ENCODE results near the gene SFT2D3. TPM values are rescaled to one million over a fixed set of nuclear protein-coding genes. Genes with fewer than 3 reads are reported as not detected.
A peak's percentile ranks its signal among the peaks of the same experiment; 100 is the strongest.

The SFT2D3 gene
- total RNA-seq, 8 experiments from 2014 or later, result 0.36 to 2.0 (median 1.0) TPM; not detected in 4

DNA sequence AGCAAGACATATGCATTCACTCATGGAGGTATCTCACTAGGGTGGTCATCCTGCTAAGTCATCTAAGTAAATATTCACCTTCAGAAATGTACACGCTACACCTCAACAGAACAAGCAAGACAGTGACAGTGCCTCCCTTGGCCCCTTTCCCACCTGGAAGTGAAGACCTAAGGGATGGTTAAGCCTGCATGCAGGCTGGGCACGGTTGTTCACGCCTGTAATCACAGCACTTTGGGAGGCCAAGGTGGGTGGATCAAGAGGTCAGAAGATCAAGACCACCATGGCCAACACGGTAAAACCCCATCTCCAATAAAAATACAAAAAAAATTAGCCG, 30.4 kb upstream of the SFT2D3 start:
- no peak overlapping the region for H3K4me3 ChIP-seq
- 71 to 100% (median 87%) methylated on average over 1 to 5 of the region's 5 CpGs; no CpG with 5 or more reads in 4 of the 10 experiments for WGBS, 10 experiments
- H3K4me1 ChIP-seq (replicated peaks in 1 of 2), result peaks cover under 1 to 6% of the 10 kb centered on the region in 2 donors
- no peak overlapping the region for H3K27ac ChIP-seq
- in situ Hi-C loops (cut with MboI; ENCODE audit: low pct_unique_long_range_greater_than_20kb in 2 of 9, low sequenced_read_pairs in 9 of 9, unreplicated experiment in 9 of 9), result no loop called here
- ATAC-seq (replicated peaks in 6 of 8), result no peak

DNA sequence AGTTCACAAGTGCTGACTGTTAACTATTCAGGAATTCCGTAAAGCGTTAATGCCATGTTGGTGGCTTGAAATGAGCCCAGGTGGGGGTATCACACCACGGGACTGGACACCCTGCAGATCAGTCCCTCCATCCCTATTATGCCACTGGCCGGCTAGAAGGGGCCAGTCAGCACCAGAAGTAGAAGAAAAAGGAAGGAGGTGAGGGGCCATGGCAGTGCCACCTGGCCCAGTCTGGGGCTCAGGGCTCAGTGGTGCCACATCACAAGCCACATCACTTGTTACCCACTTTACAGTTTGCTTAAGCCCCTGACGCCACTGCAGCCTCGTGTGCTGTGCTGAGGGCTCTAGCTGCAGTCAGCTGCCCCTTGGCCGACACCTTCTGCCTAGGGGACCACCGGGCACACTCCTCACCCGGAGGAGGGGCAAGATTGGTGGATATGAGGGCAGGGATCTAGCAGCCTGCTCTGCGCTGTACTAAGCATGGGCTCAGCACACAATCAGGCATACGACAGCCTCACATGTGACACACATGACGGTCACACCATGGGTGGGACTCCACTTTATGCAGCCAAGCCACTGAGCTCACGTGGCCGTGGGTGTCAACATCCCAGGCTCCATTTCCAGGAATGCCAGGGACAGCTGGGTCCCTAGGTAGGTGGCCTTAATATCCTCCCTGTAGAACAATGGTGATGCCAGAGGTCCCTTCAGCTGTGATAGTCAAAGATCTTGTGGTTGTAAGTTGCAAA, 29.6 kb upstream of the SFT2D3 start:
- 33 to 100% (median 70%) methylated on average over 1 to 3 of the region's 14 CpGs; no CpG with 5 or more reads in 4 of the 10 experiments for WGBS, 10 experiments
- in situ Hi-C loops (cut with MboI; ENCODE audit: low pct_unique_long_range_greater_than_20kb in 2 of 9, low sequenced_read_pairs in 9 of 9, unreplicated experiment in 9 of 9), result no loop called here
- peak in 1 of 8 experiments; percentile 2 for ATAC-seq (replicated peaks in 6 of 8)
- H3K4me3 ChIP-seq, result no peak overlapping the region
- no peak overlapping the region for H3K27ac ChIP-seq
- H3K4me1 ChIP-seq (replicated peaks in 1 of 2), result peaks cover 4 to 9% of the 10 kb centered on the region in 2 donors

DNA sequence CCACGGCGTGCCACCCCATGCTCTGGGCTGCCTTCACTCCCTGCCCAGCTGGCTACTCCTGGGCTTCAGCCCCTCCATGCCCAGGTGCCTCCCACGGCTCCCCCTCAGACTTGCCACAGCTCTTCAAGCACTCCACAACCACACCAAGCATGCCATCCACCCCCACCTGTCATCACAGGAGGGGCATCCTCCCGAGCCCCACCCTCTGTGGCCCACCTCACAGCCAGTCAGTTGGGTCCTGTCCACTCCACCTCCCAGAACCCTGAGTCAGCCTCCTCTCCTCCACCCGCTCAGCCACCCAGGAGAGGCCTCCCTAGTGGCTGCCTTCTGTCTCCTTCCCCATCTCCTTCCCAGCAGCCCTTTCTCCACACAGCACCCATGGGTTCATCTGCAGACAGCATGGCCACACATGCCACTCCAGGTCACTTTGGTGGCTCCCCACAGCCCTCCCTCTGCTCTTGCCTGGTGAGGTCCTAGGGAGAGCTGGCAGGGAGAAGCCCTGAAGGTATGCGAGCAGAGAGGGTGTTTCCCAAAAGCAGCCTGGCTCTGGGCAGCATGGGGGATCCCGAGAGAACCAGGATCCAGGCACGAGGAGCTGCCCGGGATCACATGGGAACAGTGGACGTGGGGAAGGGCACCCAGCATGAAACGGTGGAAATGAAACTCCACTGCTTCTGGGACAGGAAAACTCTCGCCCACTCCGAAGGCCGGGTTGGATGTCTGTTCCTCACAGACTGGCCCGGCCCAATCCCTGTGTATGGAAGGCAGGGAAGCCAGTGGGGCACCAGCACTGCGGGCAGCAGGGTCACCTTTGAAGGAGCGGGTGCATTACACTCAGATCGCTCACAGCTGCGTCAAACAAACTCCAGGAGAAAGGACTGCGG, 28.7 kb upstream of the SFT2D3 start:
- 20 to 100% (median 71%) methylated on average over 1 to 5 of the region's 20 CpGs; no CpG with 5 or more reads in 3 of the 10 experiments for WGBS, 10 experiments
- H3K4me3 ChIP-seq, result no peak overlapping the region
- peaks cover 4 to 9% of the 10 kb centered on the region in 2 donors for H3K4me1 ChIP-seq (replicated peaks in 1 of 2)
- in situ Hi-C loops (cut with MboI; ENCODE audit: low pct_unique_long_range_greater_than_20kb in 2 of 9, low sequenced_read_pairs in 9 of 9, unreplicated experiment in 9 of 9), result no loop called here
- ATAC-seq (replicated peaks in 6 of 8), result peak in 3 of 8 experiments; percentile 5 to 43 (median 8)
- no peak overlapping the region for H3K27ac ChIP-seq

DNA sequence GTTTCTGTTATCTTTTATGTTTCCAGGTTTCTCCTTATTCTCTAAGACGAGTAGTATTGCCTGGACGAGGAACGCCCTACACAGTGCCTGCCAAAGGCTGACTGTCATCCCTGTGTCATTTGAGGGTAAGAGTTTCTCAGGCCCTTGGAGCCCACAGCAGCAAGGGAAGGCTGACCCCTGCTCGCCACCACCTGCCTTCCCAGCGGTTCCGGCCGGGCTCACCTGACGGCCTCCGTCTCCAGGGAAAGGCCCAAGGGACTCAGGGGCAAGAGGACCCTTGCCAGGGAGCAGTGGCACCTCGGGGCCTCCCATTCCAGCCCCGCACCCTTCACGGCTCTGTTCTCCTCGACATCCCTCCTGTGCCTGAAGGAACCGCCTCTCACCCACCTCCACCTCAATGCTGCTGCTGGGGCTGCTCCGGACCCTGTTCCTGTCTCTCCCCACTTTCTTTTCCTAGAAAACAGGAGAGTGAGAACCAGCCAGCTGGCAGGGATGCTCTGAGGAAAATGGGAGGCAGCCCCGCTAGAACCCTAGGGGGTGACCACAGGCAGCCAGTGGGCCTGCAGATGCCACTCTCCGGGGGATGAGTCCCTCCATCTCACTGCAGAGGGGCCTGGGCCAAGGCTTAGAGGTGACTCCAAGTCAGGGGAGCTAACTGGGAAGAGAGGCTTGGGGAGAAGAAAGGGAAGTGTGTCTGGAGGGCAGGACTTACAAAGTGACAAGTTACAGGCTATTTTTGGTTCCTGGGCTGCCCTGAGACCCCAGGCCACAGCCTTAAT, 27.8 kb upstream of the SFT2D3 start:
- 45 to 100% (median 80%) methylated on average over 1 to 4 of the region's 17 CpGs; no CpG with 5 or more reads in 6 of the 10 experiments for WGBS, 10 experiments
- ATAC-seq (replicated peaks in 6 of 8), result peak in 1 of 8 experiments; percentile 2
- H3K4me3 ChIP-seq, result no peak overlapping the region
- in situ Hi-C loops (cut with MboI; ENCODE audit: low pct_unique_long_range_greater_than_20kb in 2 of 9, low sequenced_read_pairs in 9 of 9, unreplicated experiment in 9 of 9), result no loop called here
- H3K27ac ChIP-seq, result no peak overlapping the region
- peaks cover 4 to 9% of the 10 kb centered on the region in 2 donors for H3K4me1 ChIP-seq (replicated peaks in 1 of 2)

DNA sequence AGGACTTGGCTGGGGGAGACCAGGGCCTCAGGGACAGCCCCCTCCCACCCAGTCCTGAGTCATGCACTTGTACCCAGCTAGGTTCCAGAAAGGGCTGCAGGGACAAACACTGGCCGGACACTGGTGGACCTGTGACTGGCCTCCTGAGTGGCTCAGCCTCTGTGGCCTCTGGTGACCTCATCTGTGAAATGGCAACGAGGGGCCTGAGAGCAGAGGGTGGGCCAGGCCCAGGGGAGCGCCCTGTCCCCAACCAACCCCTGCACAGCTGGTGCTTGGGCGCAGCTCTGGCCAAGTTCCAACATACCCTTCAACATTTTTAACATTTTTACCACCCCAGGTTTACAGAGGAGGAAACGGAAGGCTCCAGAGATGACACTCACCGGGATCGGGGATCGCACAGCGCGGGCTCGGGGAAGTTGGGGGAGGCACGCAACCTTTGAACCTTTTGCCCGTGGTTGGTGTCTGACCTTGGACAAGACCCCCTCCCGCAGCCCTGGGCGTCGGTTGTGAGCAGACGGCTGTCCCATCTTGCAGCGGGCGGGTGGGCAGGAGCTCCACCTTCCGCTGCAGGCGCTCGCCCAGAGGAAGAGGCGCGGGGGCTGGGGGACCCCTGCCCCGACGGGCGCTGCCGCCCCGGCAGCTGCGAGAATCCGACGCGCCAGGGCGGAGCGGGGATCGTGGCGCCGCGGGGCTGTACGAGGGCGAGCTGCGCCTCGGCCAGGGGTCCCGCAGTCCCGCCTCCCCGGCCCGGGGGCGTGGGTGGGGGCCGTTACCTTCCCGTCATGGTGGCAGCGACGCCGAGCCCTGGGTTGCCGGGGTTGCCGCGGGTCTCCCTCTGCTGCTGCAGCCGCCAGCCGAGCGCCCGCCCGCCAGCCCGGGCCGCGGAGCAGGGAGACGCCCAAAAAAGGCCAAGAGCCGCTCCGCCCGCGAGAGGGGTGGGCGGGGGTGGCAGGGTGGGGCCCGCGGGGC, 26.8 kb upstream of the SFT2D3 start:
- Histone ChIP-seq H3K4me1 (replicated peaks in 1 of 2) (peaks cover 4 to 9% of the 10 kb centered on the region in 2 donors), H3K4me3 (peak overlapping the region; percentile 14 to 39 (median 30)), H3K27ac (no peak overlapping the region)
- in situ Hi-C loops (cut with MboI; ENCODE audit: low pct_unique_long_range_greater_than_20kb in 2 of 9, low sequenced_read_pairs in 9 of 9, unreplicated experiment in 9 of 9), result no loop called here
- ATAC-seq (replicated peaks in 6 of 8), result peak; percentile 14 to 65 (median 48)
- WGBS, 10 experiments, result 0 to 33% (median 0%) methylated on average over 2 to 4 of the region's 72 CpGs; no CpG with 5 or more reads in 7 of the 10 experiments

DNA sequence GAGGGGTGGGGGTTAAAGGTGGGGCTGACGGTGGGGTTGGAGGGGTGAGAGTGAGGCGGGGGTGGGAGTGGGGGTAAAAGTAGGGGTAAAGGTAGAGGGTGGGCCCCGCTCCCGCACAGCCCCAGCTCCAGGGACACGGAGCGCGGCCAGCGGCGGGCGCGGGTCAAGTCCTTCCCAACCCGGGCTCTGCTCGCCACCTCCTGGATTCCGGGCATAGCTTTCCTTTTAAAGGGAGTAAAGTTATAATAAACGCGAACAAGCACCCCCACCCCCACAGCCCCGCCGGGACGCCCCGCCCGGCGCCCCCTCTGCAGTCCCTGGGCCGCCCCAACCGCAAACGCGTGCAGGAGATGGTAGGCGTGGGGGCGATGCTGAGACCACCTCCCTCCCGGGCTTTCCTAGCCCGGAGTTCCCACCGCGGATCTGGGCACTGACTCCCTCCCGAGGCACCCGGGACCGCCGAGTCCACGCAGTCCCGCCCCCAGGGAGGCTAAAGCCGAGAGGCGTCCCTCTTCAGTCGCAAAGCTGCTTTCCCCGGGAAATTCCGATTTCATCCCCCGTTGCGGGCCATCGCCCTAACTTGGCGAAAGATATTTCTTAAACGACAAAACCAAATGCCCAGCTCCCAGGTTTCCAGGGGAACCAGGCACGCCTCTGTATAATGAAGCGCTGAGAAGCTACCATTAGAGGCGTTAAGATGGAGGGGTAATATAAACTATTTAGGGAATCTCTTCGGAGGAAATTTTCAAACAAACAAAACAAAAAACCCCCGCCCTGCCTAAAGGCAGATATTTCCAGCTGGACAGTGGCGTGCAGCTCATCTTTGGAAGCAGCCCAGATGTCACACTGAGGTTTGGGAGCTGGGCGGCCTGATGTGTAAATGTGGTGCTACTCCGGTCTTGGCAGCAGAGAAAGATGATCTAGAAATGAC, 25.7 kb upstream of the SFT2D3 start, which contains the start of gene LIMS2:
TSS of gene LIMS2 (minus strand) at position 200 of the 931 bp plus-strand sequence. CDS start 506 bp downstream, outside the sequence.
- no peak within 1 kb of the TSS for H3K27ac ChIP-seq
- 0 to 52% (median 0%) methylated on average over 1 to 6 of the region's 56 CpGs; no CpG with 5 or more reads in 3 of the 10 experiments for WGBS, 10 experiments
- in situ Hi-C loops (cut with MboI; ENCODE audit: low pct_unique_long_range_greater_than_20kb in 2 of 9, low sequenced_read_pairs in 9 of 9, unreplicated experiment in 9 of 9), result no loop called here
- peak; percentile 47 to 78 (median 68) for ATAC-seq (replicated peaks in 6 of 8)
- H3K4me3 ChIP-seq, result peak within 1 kb of the TSS; percentile 18 to 39 (median 31)
- H3K4me1 ChIP-seq (replicated peaks in 1 of 2), result peaks cover 4 to 9% of the 10 kb centered on the region in 2 donors

DNA sequence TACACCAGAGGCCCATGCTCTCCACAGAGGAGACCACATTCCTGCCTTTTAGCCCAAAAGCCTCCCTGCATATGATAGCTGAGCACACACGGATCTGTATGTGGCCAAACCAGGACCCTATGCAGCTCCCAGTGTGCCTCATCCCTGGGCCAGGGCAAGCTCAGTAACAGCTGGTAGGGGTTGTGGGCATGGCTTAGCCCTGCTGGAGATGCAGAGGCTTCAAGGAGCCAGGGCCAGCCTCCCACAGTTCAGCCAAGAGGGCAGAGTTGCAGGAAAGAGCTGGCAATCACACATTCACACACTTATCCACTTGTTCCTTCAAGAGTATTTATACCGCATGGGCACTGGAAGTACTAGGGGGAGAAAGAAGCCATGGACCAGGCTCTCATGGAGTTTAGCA, 24.4 kb upstream of the SFT2D3 start:
- in situ Hi-C loops (cut with MboI; ENCODE audit: low pct_unique_long_range_greater_than_20kb in 2 of 9, low sequenced_read_pairs in 9 of 9, unreplicated experiment in 9 of 9), result no loop called here
- H3K4me1 ChIP-seq (replicated peaks in 1 of 2), result peaks cover 4 to 9% of the 10 kb centered on the region in 2 donors
- no peak overlapping the region for H3K27ac ChIP-seq
- H3K4me3 ChIP-seq, result no peak overlapping the region
- ATAC-seq (replicated peaks in 6 of 8), result no peak
- 33 to 100% (median 75%) methylated on average over 1 to 2 of the region's 2 CpGs; no CpG with 5 or more reads in 5 of the 10 experiments for WGBS, 10 experiments

DNA sequence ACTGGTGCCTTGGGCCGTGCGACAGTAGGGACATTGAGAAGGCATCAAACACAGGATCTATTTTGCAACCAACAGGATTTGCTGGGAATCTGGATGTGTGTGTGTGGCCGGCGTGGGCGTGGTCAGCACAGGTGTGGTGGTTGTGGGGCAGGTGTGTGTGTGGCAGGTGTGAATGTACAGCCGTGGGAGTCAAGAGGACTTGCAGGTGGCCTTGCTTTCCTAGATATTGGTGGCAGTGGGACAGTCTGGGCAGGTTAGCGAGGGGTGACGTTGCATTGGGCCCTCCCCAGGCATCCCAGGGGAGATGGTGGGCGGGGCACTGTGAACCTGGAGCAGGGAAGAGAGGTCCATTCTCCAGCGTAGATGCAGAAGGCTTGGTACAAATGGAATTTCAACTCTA, 22.8 kb upstream of the SFT2D3 start:
- no peak overlapping the region for H3K27ac ChIP-seq
- 0 to 92% (median 83%) methylated on average over 1 to 8 of the region's 10 CpGs; no CpG with 5 or more reads in 6 of the 10 experiments for WGBS, 10 experiments
- ATAC-seq (replicated peaks in 6 of 8), result no peak
- peaks cover 4 to 9% of the 10 kb centered on the region in 2 donors for H3K4me1 ChIP-seq (replicated peaks in 1 of 2)
- H3K4me3 ChIP-seq, result no peak overlapping the region
- in situ Hi-C loops (cut with MboI; ENCODE audit: low pct_unique_long_range_greater_than_20kb in 2 of 9, low sequenced_read_pairs in 9 of 9, unreplicated experiment in 9 of 9), result no loop called here

DNA sequence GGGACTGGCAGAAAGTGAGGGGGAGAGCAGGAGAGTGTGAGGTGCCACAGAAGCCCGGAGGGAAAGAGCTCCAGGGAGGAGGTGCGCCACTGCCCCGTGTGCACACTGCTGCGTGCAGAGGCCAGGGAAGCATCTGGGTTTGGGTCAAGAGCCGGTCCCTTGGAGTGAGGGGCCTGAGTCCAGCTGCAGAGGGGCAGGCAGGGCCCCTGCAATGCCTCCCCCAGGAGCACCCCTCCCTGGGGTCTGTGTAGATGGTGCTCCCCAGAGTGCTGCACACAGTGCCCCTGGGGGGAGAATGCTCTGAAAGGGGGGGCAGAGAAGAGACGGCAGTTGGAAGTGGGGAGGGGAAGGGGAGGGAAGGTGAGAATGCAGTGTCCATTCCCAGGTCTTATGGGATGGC, 22.3 kb upstream of the SFT2D3 start:
- no peak for ATAC-seq (replicated peaks in 6 of 8)
- in situ Hi-C loops (cut with MboI; ENCODE audit: low pct_unique_long_range_greater_than_20kb in 2 of 9, low sequenced_read_pairs in 9 of 9, unreplicated experiment in 9 of 9), result no loop called here
- Histone ChIP-seq H3K4me3 (no peak overlapping the region), H3K4me1 (replicated peaks in 1 of 2) (peaks cover 4 to 9% of the 10 kb centered on the region in 2 donors), H3K27ac (no peak overlapping the region)
- 33 to 92% methylated on average over 1 to 2 of the region's 6 CpGs; no CpG with 5 or more reads in 8 of the 10 experiments for WGBS, 10 experiments

DNA sequence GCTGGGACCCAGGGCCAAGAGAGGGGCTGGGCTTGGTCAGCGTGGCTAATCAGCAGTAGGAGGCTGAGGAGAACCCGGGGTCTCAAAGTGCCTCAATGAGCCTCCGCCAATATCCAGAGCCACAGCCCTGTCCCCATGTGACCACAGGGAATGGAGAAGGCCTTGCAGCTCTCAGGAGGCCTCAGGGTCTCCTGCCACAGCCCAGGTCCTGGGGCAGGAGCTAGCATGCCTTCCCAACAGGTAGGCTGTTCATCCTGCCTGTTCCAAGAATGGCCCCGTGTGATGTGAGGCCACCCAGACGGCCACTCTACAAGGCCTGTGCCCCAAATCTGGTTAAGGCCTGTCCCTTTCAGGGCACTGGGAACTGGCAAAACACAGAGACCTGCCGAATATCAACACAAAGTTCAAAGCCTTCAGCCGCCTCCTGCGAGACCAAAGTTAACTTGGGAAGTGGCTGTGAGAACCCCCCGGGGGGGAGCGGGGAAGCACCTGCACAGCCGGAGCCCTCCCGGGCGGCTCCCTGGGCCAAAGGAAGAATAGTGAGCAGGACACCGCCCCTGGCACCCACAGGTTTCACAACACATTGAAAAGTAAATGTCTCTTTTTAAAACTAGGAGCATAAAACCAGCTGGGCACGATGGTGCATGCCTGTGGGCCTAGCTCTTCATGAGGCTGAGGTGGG, 21.5 kb upstream of the SFT2D3 start:
- WGBS, 10 experiments, result 74 to 100% (median 83%) methylated on average over 1 to 6 of the region's 15 CpGs; no CpG with 5 or more reads in 5 of the 10 experiments
- H3K4me1 ChIP-seq (replicated peaks in 1 of 2), result peaks cover 4 to 9% of the 10 kb centered on the region in 2 donors
- no peak overlapping the region for H3K4me3 ChIP-seq
- no peak for ATAC-seq (replicated peaks in 6 of 8)
- H3K27ac ChIP-seq, result no peak overlapping the region
- in situ Hi-C loops (cut with MboI; ENCODE audit: low pct_unique_long_range_greater_than_20kb in 2 of 9, low sequenced_read_pairs in 9 of 9, unreplicated experiment in 9 of 9), result no loop called here

Data from motor neuron (in vitro differentiated cells).